LNCAP (cell line): Measurements from ENCODE around the gene TPCN1.

Experiments
- TF ChIP-seq, protein P1 (sequence below): fragments of 450-650 bp; IDR thresholded peaks from 2 replicates; pipeline ENCODE4 v1.5.1; 2017; ENCODE audit warnings: mild to moderate bottlenecking

Gene TPCN1

GRCh38 chr12:113290506-113290905 is 69.2 kb downstream of the TPCN1 start:
- TF ChIP-seq, protein P1, sequence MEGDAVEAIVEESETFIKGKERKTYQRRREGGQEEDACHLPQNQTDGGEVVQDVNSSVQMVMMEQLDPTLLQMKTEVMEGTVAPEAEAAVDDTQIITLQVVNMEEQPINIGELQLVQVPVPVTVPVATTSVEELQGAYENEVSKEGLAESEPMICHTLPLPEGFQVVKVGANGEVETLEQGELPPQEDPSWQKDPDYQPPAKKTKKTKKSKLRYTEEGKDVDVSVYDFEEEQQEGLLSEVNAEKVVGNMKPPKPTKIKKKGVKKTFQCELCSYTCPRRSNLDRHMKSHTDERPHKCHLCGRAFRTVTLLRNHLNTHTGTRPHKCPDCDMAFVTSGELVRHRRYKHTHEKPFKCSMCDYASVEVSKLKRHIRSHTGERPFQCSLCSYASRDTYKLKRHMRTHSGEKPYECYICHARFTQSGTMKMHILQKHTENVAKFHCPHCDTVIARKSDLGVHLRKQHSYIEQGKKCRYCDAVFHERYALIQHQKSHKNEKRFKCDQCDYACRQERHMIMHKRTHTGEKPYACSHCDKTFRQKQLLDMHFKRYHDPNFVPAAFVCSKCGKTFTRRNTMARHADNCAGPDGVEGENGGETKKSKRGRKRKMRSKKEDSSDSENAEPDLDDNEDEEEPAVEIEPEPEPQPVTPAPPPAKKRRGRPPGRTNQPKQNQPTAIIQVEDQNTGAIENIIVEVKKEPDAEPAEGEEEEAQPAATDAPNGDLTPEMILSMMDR, result no peak

DNA sequence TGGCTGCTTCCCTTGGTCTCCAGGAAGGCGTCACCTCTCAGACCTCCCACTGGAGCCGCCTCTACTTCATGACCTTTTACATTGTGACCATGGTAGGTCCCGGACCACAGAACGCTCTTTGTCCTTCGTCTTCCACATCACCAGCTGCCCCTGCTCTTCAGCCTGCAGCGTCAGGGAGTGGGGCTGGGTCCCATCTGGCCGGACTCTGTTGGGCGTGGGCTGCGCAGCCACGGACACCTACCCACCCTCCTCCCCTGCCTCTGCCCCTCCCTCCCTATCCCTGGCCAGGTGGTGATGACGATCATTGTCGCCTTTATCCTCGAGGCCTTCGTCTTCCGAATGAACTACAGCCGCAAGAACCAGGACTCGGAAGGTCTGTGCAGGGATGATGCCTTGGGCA is 70.3 kb downstream of the TPCN1 start:
- TF ChIP-seq, protein P1, result no peak

- TF ChIP-seq, protein P1, result no peak
These were observed 70.8 kb downstream of the TPCN1 start for GRCh38 chr12:113292091-113292490.

- TF ChIP-seq, protein P1, result no peak
These were observed 71.3 kb downstream of the TPCN1 start for GRCh38 chr12:113292547-113292946.

GRCh38 chr12:113293100-113293499 is 71.8 kb downstream of the TPCN1 start:
- TF ChIP-seq, protein P1, result no peak

DNA sequence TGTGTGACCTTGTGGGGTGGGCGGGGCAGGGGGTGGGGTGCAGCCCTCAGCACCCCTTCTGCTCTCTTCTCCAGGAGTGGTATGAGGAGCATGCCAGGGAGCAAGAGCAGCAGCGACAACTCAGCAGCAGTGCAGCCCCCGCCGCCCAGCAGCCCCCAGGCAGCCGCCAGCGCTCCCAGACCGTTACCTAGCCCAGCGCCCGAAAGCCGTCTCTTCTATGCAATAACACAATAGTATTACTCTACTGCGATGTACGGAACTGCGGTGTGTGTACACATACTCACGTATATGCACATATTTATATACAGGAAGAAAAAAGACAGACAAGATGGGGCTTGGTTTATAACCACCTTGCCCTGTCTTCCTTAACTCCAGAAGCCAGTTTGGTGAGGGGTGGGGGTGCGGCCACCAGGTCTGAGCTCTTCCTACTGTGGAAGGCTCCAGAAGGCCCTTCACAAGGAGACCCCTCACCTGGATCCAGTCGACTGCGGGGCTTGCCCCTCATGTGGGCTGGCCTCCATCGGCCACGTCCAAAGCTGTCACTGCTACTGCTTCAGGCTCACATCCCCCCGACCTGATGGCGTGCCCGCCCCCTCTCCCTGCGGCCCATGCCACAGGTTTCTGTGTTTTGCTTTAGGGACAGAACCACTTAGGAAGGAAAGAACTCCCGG is 74.8 kb downstream of the TPCN1 start:
- TF ChIP-seq, protein P1, result no peak

- TF ChIP-seq, protein P1, result no peak
These were observed 75.4 kb downstream of the TPCN1 start for GRCh38 chr12:113296557-113297213.
